Osteoblast (primary cell): ENCODE measurements around the gene CDC26. TPM values are rescaled to one million over a fixed set of nuclear protein-coding genes. Genes with fewer than 3 reads are reported as not detected.

Experiments used
- DNase-seq: peaks from one replicate; pipeline ENCODE4 v3.0.0; 2011; ENCODE audit warnings: low spot score, mixed read lengths; ENCODE audit not compliant: insufficient read length; ENCODE audit errors: missing footprints
- H2AFZ ChIP-seq: 2 replicates; pipeline ENCODE4 v1.6.0; 2011; ENCODE audit warnings: mild to moderate bottlenecking, low read length
- H3K27ac ChIP-seq: 2 replicates; pipeline ENCODE4 v1.5.1; 2011; ENCODE audit warnings: mild to moderate bottlenecking, low read depth, low read length, moderate library complexity
- H3K27me3 ChIP-seq: 2 replicates; pipeline ENCODE4 v1.6.0; 2012; ENCODE audit warnings: mild to moderate bottlenecking, control low read depth, inconsistent platforms, low read length, moderate library complexity; ENCODE audit not compliant: insufficient read depth
- H3K36me3 ChIP-seq: 2 replicates; pipeline ENCODE4 v1.5.1; 2011; ENCODE audit warnings: mild to moderate bottlenecking, low read length, control low read depth, moderate library complexity; ENCODE audit not compliant: insufficient read depth
- H3K4me1 ChIP-seq: 2 replicates; pipeline ENCODE4 v1.5.1; 2011; ENCODE audit warnings: mild to moderate bottlenecking, low read length, control low read depth, moderate library complexity; ENCODE audit not compliant: insufficient read depth
- H3K4me2 ChIP-seq: 2 replicates; pipeline ENCODE4 v1.6.0; 2011; ENCODE audit warnings: mild to moderate bottlenecking, low read length; ENCODE audit not compliant: insufficient read depth
- H3K4me3 ChIP-seq: fragments of 200-600 bp; sonication (generic); 3 replicates; pipeline ENCODE4 v1.5.1; 2012; ENCODE audit warnings: mild to moderate bottlenecking, low read length, inconsistent platforms; ENCODE audit not compliant: insufficient read depth
- H3K79me2 ChIP-seq: 2 replicates; pipeline ENCODE4 v1.6.0; 2012; ENCODE audit warnings: mild to moderate bottlenecking, low read length, control low read depth, inconsistent platforms; ENCODE audit not compliant: insufficient read depth
- H3K9me3 ChIP-seq: 2 replicates; pipeline ENCODE4 v1.5.1; 2011; ENCODE audit warnings: low read depth, low read length, control low read depth
- H4K20me1 ChIP-seq: 2 replicates; pipeline ENCODE4 v1.6.0; 2012; ENCODE audit warnings: mild to moderate bottlenecking, low read length, control low read depth; ENCODE audit not compliant: insufficient read depth
- total RNA-seq: library from RNA; depleted of rRNA; stranded (reverse); fragments of >200 nt; gene quantifications from 2 replicates; pipeline ENCODE4 v1.2.3, GENCODE V29; 2012
- TF ChIP-seq, protein P1 (sequence below): IDR thresholded peaks from 2 replicates; pipeline ENCODE4 v1.5.1; 2011; ENCODE audit warnings: mild to moderate bottlenecking, low read depth, low read length, moderate library complexity; ENCODE audit errors: extremely low read depth

Gene CDC26
- total RNA-seq, 1 donor: 27.9 TPM

DNA sequence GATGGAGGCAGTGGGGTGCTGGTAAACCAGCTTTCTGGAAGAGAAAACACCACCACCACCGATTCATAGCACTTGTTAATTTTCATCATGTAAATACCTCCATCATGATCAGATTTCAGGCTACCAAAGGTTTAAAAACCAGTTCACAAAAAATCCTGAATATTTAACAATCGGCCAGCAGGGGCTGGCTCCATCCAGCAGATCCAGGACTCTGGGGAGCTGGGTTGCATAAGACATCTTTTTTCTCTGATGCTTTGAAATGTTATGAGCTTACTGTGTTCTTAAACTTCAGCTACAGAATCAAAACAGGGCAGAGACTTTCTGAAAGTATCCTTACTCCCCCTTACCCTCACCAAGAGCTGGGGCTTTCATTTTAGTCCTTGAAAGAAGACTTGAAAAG, 42.4 kb upstream of the CDC26 start:
- H3K4me2 ChIP-seq: no peak overlapping the region
- TF ChIP-seq, protein P1, sequence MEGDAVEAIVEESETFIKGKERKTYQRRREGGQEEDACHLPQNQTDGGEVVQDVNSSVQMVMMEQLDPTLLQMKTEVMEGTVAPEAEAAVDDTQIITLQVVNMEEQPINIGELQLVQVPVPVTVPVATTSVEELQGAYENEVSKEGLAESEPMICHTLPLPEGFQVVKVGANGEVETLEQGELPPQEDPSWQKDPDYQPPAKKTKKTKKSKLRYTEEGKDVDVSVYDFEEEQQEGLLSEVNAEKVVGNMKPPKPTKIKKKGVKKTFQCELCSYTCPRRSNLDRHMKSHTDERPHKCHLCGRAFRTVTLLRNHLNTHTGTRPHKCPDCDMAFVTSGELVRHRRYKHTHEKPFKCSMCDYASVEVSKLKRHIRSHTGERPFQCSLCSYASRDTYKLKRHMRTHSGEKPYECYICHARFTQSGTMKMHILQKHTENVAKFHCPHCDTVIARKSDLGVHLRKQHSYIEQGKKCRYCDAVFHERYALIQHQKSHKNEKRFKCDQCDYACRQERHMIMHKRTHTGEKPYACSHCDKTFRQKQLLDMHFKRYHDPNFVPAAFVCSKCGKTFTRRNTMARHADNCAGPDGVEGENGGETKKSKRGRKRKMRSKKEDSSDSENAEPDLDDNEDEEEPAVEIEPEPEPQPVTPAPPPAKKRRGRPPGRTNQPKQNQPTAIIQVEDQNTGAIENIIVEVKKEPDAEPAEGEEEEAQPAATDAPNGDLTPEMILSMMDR: peak; percentile 56
- DNase-seq: no peak
- no peaks in the 10 kb centered on the region for H3K79me2 ChIP-seq
- H3K36me3 ChIP-seq: no peaks in the 10 kb centered on the region
- H3K27me3 ChIP-seq: no peaks in the 10 kb centered on the region
- H3K27ac ChIP-seq: no peak overlapping the region
- no peak overlapping the region for H3K4me3 ChIP-seq
- H2AFZ ChIP-seq: no peak overlapping the region
- H3K9me3 ChIP-seq: no peaks in the 10 kb centered on the region
- H4K20me1 ChIP-seq: no peaks in the 10 kb centered on the region
- H3K4me1 ChIP-seq: no peaks in the 10 kb centered on the region

DNA sequence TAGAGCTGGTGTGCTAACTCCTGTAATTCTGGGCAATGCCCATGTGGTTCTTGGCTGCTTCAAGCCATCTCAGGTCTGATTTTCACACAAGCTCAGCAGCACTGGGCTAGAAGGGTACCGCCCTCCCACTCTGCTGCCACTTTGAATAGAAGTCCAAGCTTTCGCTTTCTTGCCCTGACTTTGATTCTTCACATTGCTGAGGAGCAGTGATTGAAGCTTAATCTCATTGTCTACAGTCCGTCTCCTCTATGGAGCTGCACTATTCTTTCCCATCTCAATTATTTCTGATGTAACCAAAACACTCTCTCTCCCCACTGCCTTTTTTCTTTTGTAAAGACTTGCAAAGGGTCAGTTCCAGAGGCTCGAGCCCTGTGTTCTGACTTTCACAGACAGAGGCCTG, 40.7 kb upstream of the CDC26 start:
- Histone ChIP-seq H3K4me1 (no peaks in the 10 kb centered on the region), H3K27me3 (no peaks in the 10 kb centered on the region), H3K36me3 (no peaks in the 10 kb centered on the region), H3K9me3 (no peaks in the 10 kb centered on the region), H3K4me3 (no peak overlapping the region), H2AFZ (no peak overlapping the region), H3K4me2 (no peak overlapping the region), H3K27ac (no peak overlapping the region), H4K20me1 (no peaks in the 10 kb centered on the region), H3K79me2 (no peaks in the 10 kb centered on the region)
- no peak for DNase-seq
- TF ChIP-seq, protein P1: no peak

DNA sequence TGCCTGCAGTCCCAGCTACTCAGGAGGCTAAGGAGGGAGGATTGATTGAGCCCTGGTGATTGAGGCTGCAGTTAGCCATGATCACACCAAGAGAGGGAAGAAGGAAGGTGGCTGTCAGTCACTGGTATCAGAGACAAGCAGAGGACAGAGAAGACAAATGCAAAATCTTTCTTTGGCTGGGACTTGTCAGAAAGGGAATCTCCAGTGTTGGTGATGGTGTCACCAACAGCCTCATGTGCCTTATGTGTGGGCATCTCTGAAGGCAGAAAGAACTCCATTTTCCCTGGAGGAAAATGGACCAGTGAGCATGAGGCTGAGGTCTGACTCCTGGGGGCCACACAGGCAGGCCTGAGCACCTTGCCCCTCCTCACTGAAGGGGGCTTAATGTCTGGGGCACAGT, 39.9 kb upstream of the CDC26 start:
- TF ChIP-seq, protein P1: no peak
- H3K27me3 ChIP-seq: no peaks in the 10 kb centered on the region
- no peak overlapping the region for H3K27ac ChIP-seq
- no peak for DNase-seq
- H2AFZ ChIP-seq: no peak overlapping the region
- H3K9me3 ChIP-seq: no peaks in the 10 kb centered on the region
- H4K20me1 ChIP-seq: no peaks in the 10 kb centered on the region
- no peaks in the 10 kb centered on the region for H3K36me3 ChIP-seq
- H3K79me2 ChIP-seq: no peaks in the 10 kb centered on the region
- no peak overlapping the region for H3K4me3 ChIP-seq
- no peak overlapping the region for H3K4me2 ChIP-seq
- H3K4me1 ChIP-seq: no peaks in the 10 kb centered on the region

DNA sequence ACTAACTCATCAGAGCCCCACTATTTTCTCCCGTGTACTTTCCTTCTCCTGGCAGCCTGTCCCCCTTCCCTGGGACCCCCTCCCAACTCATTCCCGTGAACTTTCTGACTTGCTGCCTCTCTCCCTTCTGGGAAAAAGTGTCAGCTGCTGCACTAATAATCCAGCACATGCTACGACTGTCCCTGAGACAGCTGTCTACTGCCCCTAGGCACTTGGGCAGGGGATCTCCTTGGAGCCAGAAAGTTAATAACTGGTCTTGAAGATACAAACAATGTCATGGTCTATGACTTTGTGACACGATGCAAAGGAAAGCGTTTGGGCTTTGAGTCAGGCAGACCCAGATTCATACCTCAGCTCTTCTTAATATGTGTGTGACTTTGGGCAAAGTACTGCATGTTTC, 37.9 kb upstream of the CDC26 start:
- no peak overlapping the region for H3K27ac ChIP-seq
- no peaks in the 10 kb centered on the region for H3K27me3 ChIP-seq
- no peak overlapping the region for H3K4me3 ChIP-seq
- no peaks in the 10 kb centered on the region for H3K4me1 ChIP-seq
- TF ChIP-seq, protein P1: no peak
- H2AFZ ChIP-seq: no peak overlapping the region
- H3K79me2 ChIP-seq: no peaks in the 10 kb centered on the region
- H4K20me1 ChIP-seq: no peaks in the 10 kb centered on the region
- H3K36me3 ChIP-seq: no peaks in the 10 kb centered on the region
- H3K4me2 ChIP-seq: no peak overlapping the region
- no peaks in the 10 kb centered on the region for H3K9me3 ChIP-seq
- DNase-seq: no peak
